K562 (cell line): ENCODE measurements around the gene ULBP1. TPM values are rescaled to one million over a fixed set of nuclear protein-coding genes. Genes with fewer than 3 reads are reported as not detected.

ENCODE experiments used
- ATAC-seq: fragments of 200-7000 bp; cut with Tn5 transposase; 3 replicates; pipeline ENCODE4 v1.9.1; 2020; ENCODE audit warnings: moderate library complexity
- BruUV-seq: library from RNA; stranded (reverse); fragments of 400-500 nt; replicated peaks from 2 replicates; lab custom pipeline; 2021; lab: Mats Ljungman, UMichigan
- CTCF ChIA-PET: fragments of 300-600 bp; formaldehyde crosslinking; extraction: SDS; loops from one replicate; lab custom pipeline; 2021; ENCODE audit warnings: low intra/inter-chr PET ratio; lab: Yijun Ruan, JAX
- POLR2A ChIA-PET: fragments of 300-600, 350-650 bp; sonication (Branson Sonifier 250); formaldehyde crosslinking; extraction: SDS; loops from one replicate; lab custom pipeline; 2021; ENCODE audit warnings: antibody characterized with exemption, inconsistent platforms; lab: Yijun Ruan, JAX
- DNase-seq, 4 experiments: peaks; one replicate each; pipeline versions ENCODE4 v3.0.0 to v3.0.0-alpha.2; 2011 to 2018; ENCODE audit warnings: low spot score in 3 of 4, mixed read lengths in 3 of 4; ENCODE audit errors: extremely low read depth in 1 of 4
- FAIRE-seq: peaks from 2 replicates; lab custom pipeline; 2011; peaks lifted over from hg19 to GRCh38; lab: Jason Lieb, UNC
- H2AFZ ChIP-seq: 2 replicates; pipeline ENCODE4 v1.6.0; 2011; ENCODE audit warnings: low read depth, low read length, control low read depth, inconsistent platforms
- H3K27ac ChIP-seq: fragments of 200-600 bp; 3 replicates; pipeline ENCODE4 v1.8.0; 2011; ENCODE audit warnings: low read depth, mild to moderate bottlenecking, control low read depth, inconsistent platforms, low read length, moderate library complexity, mixed read lengths; ENCODE audit errors: extremely low read depth
- H3K27me3 ChIP-seq, 2 experiments: fragments of 300-600 bp in 1 of 2; 2 replicates in 1 of 2; 3 replicates in 1 of 2; pipeline versions ENCODE4 v1.6.0 to v1.8.0; 2011; ENCODE audit warnings: inconsistent platforms in 2 of 2, low read length in 2 of 2, mild to moderate bottlenecking in 1 of 2, mixed read lengths in 1 of 2, moderate library complexity in 1 of 2; ENCODE audit not compliant: control insufficient read depth in 2 of 2, insufficient read depth in 2 of 2
- H3K36me3 ChIP-seq: fragments of 300-600 bp; 3 replicates; pipeline ENCODE4 v1.8.0; 2011; ENCODE audit warnings: mild to moderate bottlenecking, low read length, inconsistent platforms; ENCODE audit not compliant: control insufficient read depth, insufficient read depth
- H3K4me1 ChIP-seq, 2 experiments: fragments of 200-600 bp in 1 of 2; replicated peaks in 1 of 2; 2 replicates in 1 of 2; 3 replicates in 1 of 2; pipeline versions ENCODE4 v1.5.1 to v1.8.0; 2011; ENCODE audit warnings: inconsistent platforms in 2 of 2, low read length in 2 of 2, mild to moderate bottlenecking in 1 of 2, mixed read lengths in 1 of 2, moderate library complexity in 1 of 2; ENCODE audit not compliant: control insufficient read depth in 2 of 2, insufficient read depth in 2 of 2
- H3K4me2 ChIP-seq: 2 replicates; pipeline ENCODE4 v1.6.1; 2011; ENCODE audit warnings: low read length, control low read depth, inconsistent platforms, mixed read lengths; ENCODE audit not compliant: insufficient read depth
- H3K4me3 ChIP-seq: fragments of 200-600 bp; sonication (generic), shearing (Covaris generic); 2 replicates; pipeline ENCODE4 v1.5.1; 2016; ENCODE audit warnings: control low read depth, inconsistent platforms
- H3K79me2 ChIP-seq: fragments of 200-600 bp; 3 replicates; pipeline ENCODE4 v1.8.0; 2011; ENCODE audit warnings: low read length, inconsistent platforms; ENCODE audit not compliant: control insufficient read depth, insufficient read depth
- H3K9ac ChIP-seq, 2 experiments: 2 replicates each; pipeline versions ENCODE4 v1.6.0 to v1.6.1; 2011; ENCODE audit warnings: low read depth in 2 of 2, low read length in 2 of 2, control low read depth in 1 of 2, inconsistent platforms in 1 of 2, mild to moderate bottlenecking in 1 of 2, mixed read lengths in 1 of 2; ENCODE audit not compliant: insufficient read depth in 1 of 2
- H3K9me1 ChIP-seq: one replicate; pipeline ENCODE4 v1.6.0; 2011; ENCODE audit warnings: inconsistent platforms, mild to moderate bottlenecking, low read length, moderate library complexity; ENCODE audit not compliant: control insufficient read depth, insufficient read depth
- H3K9me3 ChIP-seq: replicated peaks from 2 replicates; pipeline ENCODE4 v1.5.1; 2011; ENCODE audit warnings: low read depth, low read length, inconsistent platforms; ENCODE audit not compliant: control insufficient read depth, insufficient read depth
- H4K20me1 ChIP-seq: replicated peaks from 2 replicates; pipeline ENCODE4 v1.6.1; 2011; ENCODE audit warnings: low read length, inconsistent platforms, mixed read lengths; ENCODE audit not compliant: control insufficient read depth, insufficient read depth
- CCAR2 ChIP-seq: fragments of 200-400 bp; formaldehyde crosslinking; IDR thresholded peaks from 2 replicates; pipeline ENCODE4 v1.6.1; 2017; ENCODE audit warnings: mild to moderate bottlenecking, low read depth, low read length
- FOXM1 ChIP-seq, 2 experiments: fragments of 450-650 bp in 1 of 2; sonication (generic) in 1 of 2; formaldehyde crosslinking in 1 of 2; IDR thresholded peaks; 2 replicates each; pipeline versions ENCODE4 v1.6.1 to v1.9.0; 2017 to 2022; ENCODE audit warnings: low read depth in 2 of 2, mild to moderate bottlenecking in 2 of 2, missing genetic modification reagents in 1 of 2, moderate library complexity in 1 of 2
- HCFC1 ChIP-seq: IDR thresholded peaks from 2 replicates; pipeline ENCODE4 v1.6.1; 2012; ENCODE audit warnings: low read depth, low read length, improper control_type of control experiment
- IRF2 ChIP-seq: sonication (generic); formaldehyde crosslinking; IDR thresholded peaks from 2 replicates; pipeline ENCODE4 v1.8.1; 2022; ENCODE audit warnings: mild to moderate bottlenecking, missing genetic modification reagents
- MCM7 ChIP-seq, 2 experiments: fragments of 450-650 bp; IDR thresholded peaks; 2 replicates each; pipeline ENCODE4 v1.6.1; 2016 to 2018
- MYNN ChIP-seq, 2 experiments: sonication (generic); formaldehyde crosslinking in 1 of 2; IDR thresholded peaks; 2 replicates each; pipeline versions ENCODE4 v1.5.0 to v1.6.1; 2016 to 2020; ENCODE audit warnings: antibody characterized with exemption in 1 of 2, missing genetic modification reagents in 1 of 2
- NCOA2 ChIP-seq, 2 experiments: fragments of 450-650 bp; IDR thresholded peaks; 2 replicates each; pipeline ENCODE4 v1.6.1; 2018; ENCODE audit warnings: mild to moderate bottlenecking in 2 of 2, moderate library complexity in 1 of 2; ENCODE audit not compliant: partially characterized antibody in 2 of 2
- NFYB ChIP-seq: IDR thresholded peaks from 2 replicates; pipeline ENCODE4 v1.6.1; 2011; ENCODE audit warnings: mild to moderate bottlenecking, moderate library complexity; ENCODE audit not compliant: insufficient read length; ENCODE audit errors: extremely low read depth
- PTTG1 ChIP-seq: fragments of 450-650 bp; IDR thresholded peaks from 2 replicates; pipeline ENCODE4 v1.6.1; 2016; ENCODE audit warnings: low read depth, mild to moderate bottlenecking, missing genetic modification characterization, missing compliant biosample characterization
- SMAD2 ChIP-seq: fragments of 150-350 bp; IDR thresholded peaks from 2 replicates; pipeline ENCODE4 v1.6.1; 2014; ENCODE audit warnings: low read depth, mild to moderate bottlenecking, low read length
- STAT5A ChIP-seq: IDR thresholded peaks from 2 replicates; pipeline ENCODE4 v1.6.1; 2012; ENCODE audit warnings: low read length, inconsistent platforms, borderline replicate concordance
- WGBS: fragments of 100-300 bp; shearing (Covaris generic); methylation state at CpG from one replicate; pipeline ENCODE4 v1.1.6; 2016; ENCODE audit warnings: low coverage, mixed read lengths; ENCODE audit not compliant: insufficient coverage; ENCODE audit errors: missing lambda C conversion rate; 5-methylcytosine and 5-hydroxymethylcytosine counted together
- in situ Hi-C: fragments of 300-500 bp; cut with MboI; formaldehyde crosslinking; loops from 4 replicates; pipeline ENCODE4 v1.15.0; 2018; ENCODE audit warnings: inconsistent platforms, mixed read lengths
- intact Hi-C: fragments of 100-400 bp; cut with micrococcal nuclease; formaldehyde crosslinking; loops from 2 replicates; pipeline ENCODE4 v1.14.2; 2022
- polyA plus RNA-seq, 8 experiments: library from polyadenylated mRNA; depleted of rRNA in 4 of 8; stranded (reverse) in 5 of 8; unstranded in 3 of 8; fragments of >200 nt; fragmentation: Nextera tagmentation in 2 of 8; fragmentation: Illumina TruSeq in 1 of 8; extraction: Ambion mirVana in 2 of 8; extraction: Trizol in 1 of 8; gene quantifications; 2 replicates each; pipeline versions ENCODE4 v1.2.1 to v1.2.3, GENCODE V29; 2011 to 2014; ENCODE audit warnings: inconsistent platforms in 1 of 8, missing spikeins in 1 of 8
- total RNA-seq, 7 experiments: library from RNA; depleted of rRNA in 6 of 7; stranded (reverse); fragments of >200 nt in 6 of 7; fragmentation: Illumina TruSeq in 2 of 7; extraction: Trizol in 2 of 7; gene quantifications; 2 replicates each; pipeline versions ENCODE4 v1.2.1 to v1.2.3, GENCODE V29; 2011 to 2021; ENCODE audit warnings: low replicate concordance in 1 of 7
- TF ChIP-seq, protein P1 (sequence below): fragments of 200-800 bp; sonication (Bioruptor generic); IDR thresholded peaks from 2 replicates; pipeline ENCODE4 v1.6.1; 2017; ENCODE audit warnings: missing genetic modification characterization, missing compliant biosample characterization
- TF ChIP-seq, protein P2 (sequence below): fragments of 450-650 bp; IDR thresholded peaks from 2 replicates; pipeline ENCODE4 v1.6.1; 2016; ENCODE audit warnings: borderline replicate concordance

ULBP1 gene
- total and polyA plus RNA-seq, 9 of the 15 experiments (the other 6 are each of a cell fraction or from before 2014, with no cell fraction given) = 0.33 to 6.0 (median 2.5) TPM

DNA sequence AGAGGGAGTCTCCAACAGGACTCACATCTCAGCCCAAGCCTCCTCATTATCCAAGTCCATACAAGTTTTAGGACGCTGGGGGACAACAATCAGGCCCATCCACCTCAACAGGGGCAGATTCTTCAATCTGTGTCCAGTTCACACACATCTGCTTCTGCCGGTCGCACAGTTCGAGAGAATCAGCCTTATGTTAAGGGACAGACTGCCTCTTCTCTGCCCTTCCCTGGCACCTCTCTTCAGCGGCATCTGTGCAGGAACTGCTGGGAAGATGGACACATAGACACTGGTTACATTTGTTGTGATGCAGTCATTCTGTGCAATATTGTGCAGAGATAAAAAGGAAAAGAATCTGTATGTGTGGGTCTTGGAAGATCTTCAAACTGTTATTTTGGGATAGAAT is 21.0 kb downstream of the ULBP1 start:
- Histone ChIP-seq H3K9me3 (no peaks in the 10 kb centered on the region), H3K4me3 (no peak overlapping the region), H3K9me1 (no peaks in the 10 kb centered on the region), H3K4me2 (no peak overlapping the region), H4K20me1 (no peaks in the 10 kb centered on the region; the same call in 1 of the 2 replicates), H3K79me2 (no peaks in the 10 kb centered on the region), H2AFZ (no peak overlapping the region), H3K4me1 (no peaks in the 10 kb centered on the region), H3K36me3 (no peaks in the 10 kb centered on the region), H3K27me3 (peaks cover 49 to 53% of the 10 kb centered on the region in 2 experiments), H3K9ac (no peak overlapping the region), H3K27ac (no peak overlapping the region)
- FAIRE-seq = no peak
- DNase-seq = no peak
- intact Hi-C loops = no loop called here
- BruUV-seq = no TSS peak
- in situ Hi-C loops = no loop called here
- ChIA-PET CTCF (no interaction called here), POLR2A (no interaction called here)
- 0% methylated on average over 5 of the region's 5 CpGs for WGBS
- ATAC-seq = no peak
- TF ChIP-seq MCM7 (IDR thresholded peaks at IDR 0.05) (no peak), SMAD2 (no peak), PTTG1 (tag) (no peak), CCAR2 (no peak), MYNN (IDR thresholded peaks at IDR 0.05) (no peak), MYNN (CRISPR knock-in tag; IDR thresholded peaks at IDR 0.05) (no peak), IRF2 (no peak), NFYB (no peak), FOXM1 (IDR thresholded peaks at IDR 0.05; ENCODE audit: low read depth) (no peak), FOXM1 (CRISPR knock-in tag; IDR thresholded peaks at IDR 0.05; ENCODE audit: low read depth) (no peak), HCFC1 (no peak), NCOA2 (IDR thresholded peaks at IDR 0.05; ENCODE audit: partially characterized antibody in 2 of 2) (no peak), STAT5A (no peak)
- TF ChIP-seq, protein P1, sequence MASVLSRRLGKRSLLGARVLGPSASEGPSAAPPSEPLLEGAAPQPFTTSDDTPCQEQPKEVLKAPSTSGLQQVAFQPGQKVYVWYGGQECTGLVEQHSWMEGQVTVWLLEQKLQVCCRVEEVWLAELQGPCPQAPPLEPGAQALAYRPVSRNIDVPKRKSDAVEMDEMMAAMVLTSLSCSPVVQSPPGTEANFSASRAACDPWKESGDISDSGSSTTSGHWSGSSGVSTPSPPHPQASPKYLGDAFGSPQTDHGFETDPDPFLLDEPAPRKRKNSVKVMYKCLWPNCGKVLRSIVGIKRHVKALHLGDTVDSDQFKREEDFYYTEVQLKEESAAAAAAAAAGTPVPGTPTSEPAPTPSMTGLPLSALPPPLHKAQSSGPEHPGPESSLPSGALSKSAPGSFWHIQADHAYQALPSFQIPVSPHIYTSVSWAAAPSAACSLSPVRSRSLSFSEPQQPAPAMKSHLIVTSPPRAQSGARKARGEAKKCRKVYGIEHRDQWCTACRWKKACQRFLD (CRISPR knock-in tag) = no peak
- TF ChIP-seq, protein P2, sequence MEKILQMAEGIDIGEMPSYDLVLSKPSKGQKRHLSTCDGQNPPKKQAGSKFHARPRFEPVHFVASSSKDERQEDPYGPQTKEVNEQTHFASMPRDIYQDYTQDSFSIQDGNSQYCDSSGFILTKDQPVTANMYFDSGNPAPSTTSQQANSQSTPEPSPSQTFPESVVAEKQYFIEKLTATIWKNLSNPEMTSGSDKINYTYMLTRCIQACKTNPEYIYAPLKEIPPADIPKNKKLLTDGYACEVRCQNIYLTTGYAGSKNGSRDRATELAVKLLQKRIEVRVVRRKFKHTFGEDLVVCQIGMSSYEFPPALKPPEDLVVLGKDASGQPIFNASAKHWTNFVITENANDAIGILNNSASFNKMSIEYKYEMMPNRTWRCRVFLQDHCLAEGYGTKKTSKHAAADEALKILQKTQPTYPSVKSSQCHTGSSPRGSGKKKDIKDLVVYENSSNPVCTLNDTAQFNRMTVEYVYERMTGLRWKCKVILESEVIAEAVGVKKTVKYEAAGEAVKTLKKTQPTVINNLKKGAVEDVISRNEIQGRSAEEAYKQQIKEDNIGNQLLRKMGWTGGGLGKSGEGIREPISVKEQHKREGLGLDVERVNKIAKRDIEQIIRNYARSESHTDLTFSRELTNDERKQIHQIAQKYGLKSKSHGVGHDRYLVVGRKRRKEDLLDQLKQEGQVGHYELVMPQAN = no peak
